ENCODE data around the gene NEDD4L.
"Not testable (repeated sequence)": the region's sequence is repeated elsewhere in the genome, so short reads cannot be mapped to it uniquely, and the experiment has no call there.

The NEDD4L gene

GRCh38 chr18:58407649-58408407, 363.8 kb downstream of the NEDD4L start:
- DNase-seq, result peak; percentile 41

DNA sequence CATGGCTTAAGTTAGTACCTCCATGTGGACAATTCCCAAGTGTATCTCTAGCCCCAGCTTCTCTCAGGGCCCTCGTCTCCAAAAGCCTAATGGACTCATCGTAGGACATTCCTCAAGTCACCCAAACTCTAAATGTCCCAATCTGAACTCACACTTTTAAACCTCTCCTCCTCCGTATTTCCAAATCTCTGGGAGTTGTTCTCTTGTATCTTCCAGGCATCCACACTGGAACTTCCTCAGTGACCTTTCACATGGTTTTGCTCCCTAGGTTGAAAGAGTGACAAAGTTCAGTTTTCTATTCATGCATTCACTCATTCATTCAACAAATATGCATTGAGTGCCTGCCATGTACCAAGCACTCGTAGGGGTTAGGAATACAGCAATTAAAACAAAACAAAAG, 364.6 kb downstream of the NEDD4L start:
- DNase-seq, result no peak

DNA sequence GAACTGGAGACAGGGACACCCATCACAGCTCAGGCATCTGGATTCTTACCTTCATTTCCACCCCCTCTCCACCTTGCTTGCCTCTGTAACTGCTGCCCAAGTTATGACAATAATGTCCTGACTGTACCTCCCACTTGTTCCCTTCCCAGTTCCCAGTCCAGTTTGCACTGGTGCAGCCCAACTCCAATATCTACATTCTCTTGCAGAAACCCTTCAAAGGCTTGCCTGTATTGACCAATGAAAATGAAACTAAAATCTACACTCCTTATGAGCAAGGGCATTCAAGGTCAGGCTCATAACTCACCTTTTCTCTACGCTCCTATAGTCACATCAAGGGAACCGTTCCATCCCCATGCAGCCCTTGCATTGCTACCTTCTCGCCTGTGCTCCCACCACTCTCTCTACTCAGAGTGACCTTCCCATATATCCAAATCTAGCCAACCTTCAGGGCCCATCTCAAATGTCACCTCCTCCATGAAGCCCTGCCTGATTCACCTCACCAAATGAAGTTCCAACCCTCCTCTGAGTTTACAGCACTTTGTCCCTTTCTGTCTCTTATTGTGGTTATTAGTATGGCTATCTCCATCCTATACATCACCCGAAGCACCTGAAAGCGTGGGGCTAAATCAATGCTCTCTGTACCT, 365.9 kb downstream of the NEDD4L start:
- no peak for DNase-seq

DNA sequence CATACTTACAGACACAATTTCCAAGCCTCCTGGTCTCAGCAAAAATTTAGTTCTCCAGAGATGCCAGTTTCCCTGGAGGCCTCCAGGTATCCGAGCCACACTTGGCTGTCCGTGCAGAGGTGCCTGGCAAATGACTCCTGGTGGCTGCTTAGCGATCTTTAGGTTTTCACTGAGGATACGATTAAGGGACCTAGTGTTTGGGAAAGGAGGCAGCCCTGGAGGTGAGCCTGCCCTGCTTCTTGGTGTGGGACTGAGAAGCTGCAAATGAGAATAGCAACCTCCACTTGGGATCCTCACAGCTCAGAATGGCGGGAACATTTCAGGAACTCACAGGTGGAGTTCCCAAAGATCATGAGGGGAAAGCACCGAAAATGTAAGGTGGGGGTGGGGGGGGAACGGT, 367.3 kb downstream of the NEDD4L start:
- DNase-seq, result no peak

DNA sequence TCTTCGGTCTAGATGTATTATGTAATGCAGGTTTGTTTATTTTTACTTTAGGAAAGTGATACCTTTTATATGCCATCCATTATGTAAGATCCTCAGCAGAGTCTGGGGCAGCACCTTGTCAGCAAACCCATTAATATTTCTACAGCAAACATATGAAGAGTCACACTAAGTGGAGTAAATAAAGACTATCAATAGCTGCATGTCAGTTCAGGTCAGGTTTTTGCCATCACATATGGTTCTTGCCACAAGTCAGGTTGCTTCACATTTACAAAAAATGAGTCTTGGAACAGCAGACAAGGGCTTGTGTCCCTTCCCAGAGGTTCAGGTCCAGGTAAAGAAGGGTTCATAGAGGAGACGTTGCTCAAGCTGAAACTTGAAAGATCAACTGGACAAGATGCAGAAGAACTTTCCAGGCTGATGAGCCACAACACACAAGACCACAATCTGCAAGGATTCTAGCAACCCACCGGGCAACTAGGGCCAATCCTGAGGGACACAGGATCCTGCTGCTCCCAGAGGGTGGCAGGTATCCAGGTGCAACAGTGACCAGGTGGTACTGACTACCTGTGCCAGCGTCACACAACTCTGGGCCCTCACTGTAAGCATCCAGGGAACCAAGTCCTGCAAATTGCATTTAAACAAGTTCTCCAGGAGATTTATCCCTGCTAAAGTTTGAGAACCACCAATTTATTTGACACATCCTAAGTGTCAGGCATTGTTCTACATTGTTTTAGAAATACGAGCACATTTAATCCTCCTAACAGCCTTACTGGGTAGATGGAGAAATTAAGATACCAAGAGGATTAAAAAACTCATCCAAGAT, 369.0 kb downstream of the NEDD4L start:
- no peak for DNase-seq

DNA sequence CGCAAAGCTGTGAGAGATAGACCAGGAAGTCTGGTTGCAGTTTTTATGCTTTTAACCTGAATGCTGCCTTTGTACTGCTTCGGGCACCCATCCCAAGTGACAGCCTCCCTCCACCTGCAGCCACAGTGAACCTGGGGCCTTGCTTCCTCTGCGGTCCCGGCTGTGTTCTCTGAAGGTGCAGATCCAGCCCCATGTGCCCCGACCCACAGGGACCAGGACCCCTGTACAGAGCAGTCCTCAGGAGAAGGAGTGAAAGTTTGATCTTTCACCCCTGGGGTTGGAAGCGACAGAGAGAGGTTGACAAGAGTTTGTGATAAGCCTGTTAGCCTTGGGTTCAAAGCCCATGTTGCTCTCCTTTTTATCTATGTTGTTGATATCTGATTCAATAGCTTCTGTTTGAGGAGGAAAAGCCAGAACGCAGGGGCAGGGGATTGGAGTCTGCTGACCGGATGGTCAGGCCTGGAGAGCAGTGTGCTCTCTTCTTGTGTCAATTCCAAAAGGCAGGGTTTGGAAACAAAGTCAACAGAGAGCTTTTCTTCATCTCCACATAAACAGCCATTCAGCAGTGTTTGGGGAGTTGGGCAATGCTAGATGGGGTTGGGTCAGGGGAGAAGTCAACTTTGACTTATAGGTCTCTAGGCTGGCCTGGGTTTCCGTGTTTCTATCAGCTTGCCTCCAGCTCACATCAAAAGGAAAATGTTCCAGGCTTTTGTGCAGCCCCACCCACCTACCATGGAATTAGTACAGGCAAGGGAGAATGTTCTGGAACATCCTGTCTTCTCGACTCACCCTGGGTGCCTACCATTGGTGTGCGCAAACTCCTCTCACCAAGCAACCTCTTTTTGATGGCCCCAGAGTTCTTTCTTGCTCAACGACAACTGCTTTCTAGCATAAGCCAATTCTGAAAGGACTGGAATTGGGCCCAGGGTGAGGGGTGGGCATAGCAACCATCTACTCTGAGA, 369.9 kb downstream of the NEDD4L start:
- DNase-seq, result no peak

DNA sequence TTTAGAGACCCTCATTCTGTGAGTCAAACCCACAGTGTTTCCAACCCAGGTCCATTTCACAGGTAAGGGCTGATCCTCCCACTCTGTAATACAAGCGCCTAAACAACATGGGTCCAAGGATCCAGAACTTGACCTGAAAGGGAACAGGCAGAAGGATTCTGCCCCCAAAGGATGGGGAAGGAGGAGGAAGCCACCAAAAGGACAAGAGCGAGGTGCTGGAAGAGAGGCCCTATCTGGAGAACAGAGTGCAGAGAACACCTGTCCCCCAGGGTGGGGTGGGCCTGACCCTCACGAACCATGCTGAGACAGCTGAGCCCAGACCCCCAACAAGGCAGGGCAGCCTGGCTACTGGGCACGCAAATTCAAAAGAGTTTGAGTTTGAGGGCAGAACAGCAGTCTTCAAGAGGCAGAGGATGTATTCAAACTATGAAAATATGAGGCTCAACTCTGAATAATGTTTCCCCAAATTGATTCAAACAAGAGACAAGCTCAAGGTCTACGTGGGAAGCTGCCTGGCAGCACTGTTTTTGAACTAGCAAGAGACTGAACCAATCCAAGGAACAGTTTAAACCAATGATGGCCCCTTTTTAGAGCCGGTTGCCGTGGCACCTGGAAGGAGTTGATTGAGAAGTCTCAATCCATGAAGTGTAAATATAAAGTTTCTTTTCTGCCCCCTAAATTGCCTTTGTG, 372.1 kb downstream of the NEDD4L start:
- no peak for DNase-seq

- DNase-seq, result no peak
Observed at GRCh38 chr18:58416704-58417683, 373.0 kb downstream of the NEDD4L start.

- DNase-seq, result no peak
Observed at GRCh38 chr18:58417752-58418151, 373.7 kb downstream of the NEDD4L start.

DNA sequence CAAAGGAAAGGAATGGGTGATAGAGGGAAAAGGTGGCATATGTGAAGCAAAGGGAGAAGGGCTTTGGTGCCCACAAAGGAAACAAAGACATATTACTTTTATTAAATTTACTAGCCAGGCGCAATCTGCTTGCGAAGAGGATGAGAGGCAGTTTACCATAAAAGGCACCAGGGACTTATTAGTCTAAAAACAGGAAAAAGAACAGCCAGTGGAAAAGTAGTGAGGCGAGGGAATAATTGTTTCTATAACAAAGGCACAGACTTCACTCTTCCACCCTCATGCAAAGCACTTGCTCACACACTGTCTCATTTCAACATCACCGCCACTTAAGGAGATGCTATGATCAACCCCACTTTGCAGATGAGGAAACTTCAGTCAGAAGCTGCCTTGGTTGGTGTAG, 374.3 kb downstream of the NEDD4L start:
- DNase-seq, result no peak

- DNase-seq, result no peak
Observed at GRCh38 chr18:58419587-58420199, 375.7 kb downstream of the NEDD4L start.

DNA sequence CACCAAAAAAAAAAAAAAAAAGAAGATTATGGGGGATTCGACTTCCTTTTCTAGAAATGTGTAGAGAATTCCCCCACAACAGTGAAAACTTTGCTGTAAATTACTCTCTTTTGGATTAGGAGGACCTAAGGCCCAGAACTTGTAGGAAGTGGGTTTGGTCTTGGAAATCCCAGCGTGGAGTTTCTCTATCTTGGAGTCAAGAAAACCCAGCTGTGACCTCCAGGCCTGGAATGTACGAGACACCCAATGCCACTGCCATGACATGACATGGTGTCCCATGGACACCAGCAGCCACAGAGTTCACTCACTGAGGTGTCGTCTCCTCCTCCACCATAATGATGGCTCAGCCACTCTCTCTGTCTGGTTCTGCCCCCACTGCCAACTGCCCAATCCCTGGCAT, 382.6 kb downstream of the NEDD4L start:
- no peak for DNase-seq

- DNase-seq, result no peak
Observed at GRCh38 chr18:58427321-58427720, 383.3 kb downstream of the NEDD4L start.

GRCh38 chr18:58429442-58429841, 385.4 kb downstream of the NEDD4L start:
- DNase-seq, result peak; percentile 35

DNA sequence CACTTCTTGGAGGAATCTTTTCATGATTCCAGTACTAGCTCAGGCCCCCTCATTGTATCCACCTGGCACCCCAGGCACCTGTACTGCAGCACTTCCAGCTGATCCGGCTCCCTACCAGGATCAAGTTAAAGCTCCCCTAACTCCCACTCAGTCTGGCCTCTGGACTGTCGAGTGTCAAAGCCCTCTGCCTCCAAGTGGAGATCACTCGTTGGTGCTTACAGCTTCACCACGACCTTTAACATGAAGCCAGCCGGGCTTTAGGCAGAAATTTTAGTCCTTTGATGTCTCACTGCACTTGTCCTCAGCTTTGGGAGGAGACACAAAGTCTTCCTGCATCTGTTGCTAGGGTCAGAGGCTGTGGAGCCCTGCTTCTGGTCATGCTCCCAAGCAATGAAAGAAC, 387.2 kb downstream of the NEDD4L start:
- DNase-seq, result no peak

- DNase-seq, result no peak
Observed at GRCh38 chr18:58432050-58432727, 388.2 kb downstream of the NEDD4L start.

GRCh38 chr18:58435221-58436005, 391.4 kb downstream of the NEDD4L start:
- DNase-seq, result not testable (repeated sequence)

GRCh38 chr18:58438161-58438957, 394.3 kb downstream of the NEDD4L start:
- no peak for DNase-seq

Data from DMS53 (cell line).